HCT116 (cell line): Measurements from ENCODE around the gene ACTN2. TPM values are rescaled to one million over a fixed set of nuclear protein-coding genes. Genes with fewer than 3 reads are reported as not detected.

Source experiments
- ATAC-seq: fragments of 200-7000 bp; cut with Tn5 transposase; 2 replicates; pipeline ENCODE4 v1.9.1; 2020; ENCODE audit warnings: mild to moderate bottlenecking, moderate library complexity
- BruUV-seq: library from RNA; stranded (reverse); fragments of 400-500 nt; replicated peaks from 2 replicates; lab custom pipeline; 2021; lab: Mats Ljungman, UMichigan
- CTCF ChIA-PET: fragments of 300-600 bp; sonication (Branson Sonifier 250); formaldehyde crosslinking; loops from one replicate; lab custom pipeline; 2021; ENCODE audit warnings: antibody characterized with exemption; lab: Charles Lee
- POLR2A ChIA-PET: fragments of 300-600, 350-600 bp; sonication (Branson Sonifier 250); formaldehyde crosslinking; loops from one replicate; lab custom pipeline; 2021; ENCODE audit warnings: antibody characterized with exemption; lab: Charles Lee
- RAD21 ChIA-PET, 2 experiments: fragments of 300-600 bp; sonication (Branson Sonifier 250); formaldehyde crosslinking; loops; one replicate each; lab custom pipeline; 2023; ENCODE audit warnings: low total read pairs in 2 of 2; ENCODE audit not compliant: uncharacterized antibody in 2 of 2, unreplicated experiment in 2 of 2, low non-redundant PET in 1 of 2; lab: Charles Lee
- DNase-seq: peaks from one replicate; pipeline ENCODE4 v3.0.0-alpha.2; 2010; ENCODE audit warnings: low read depth, low spot score
- H2AFZ ChIP-seq: fragments of 200-600 bp; shearing (Covaris generic), sonication (generic); 2 replicates; pipeline ENCODE4 v1.6.1; 2017; ENCODE audit warnings: low read depth, mixed run types, mixed read lengths, antibody characterized with exemption, low read length; ENCODE audit not compliant: poor library complexity, severe bottlenecking
- H3K27ac ChIP-seq: 2 replicates; pipeline ENCODE4 v1.5.1; 2012; ENCODE audit warnings: low read depth, low read length
- H3K27me3 ChIP-seq: fragments of 200-600 bp; sonication (generic); 2 replicates; pipeline ENCODE4 v1.6.1; 2016; ENCODE audit warnings: mixed run types, low read length, mixed read lengths; ENCODE audit not compliant: insufficient read depth
- H3K36me3 ChIP-seq, 2 experiments: fragments of 200-500 bp in 1 of 2; fragments of 200-600 bp in 1 of 2; sonication (Bioruptor generic) in 1 of 2; sonication (generic) in 1 of 2; 2 replicates each; pipeline versions ENCODE4 v1.5.1 to v1.6.1; 2014 to 2016; ENCODE audit warnings: low read length in 2 of 2, inconsistent platforms in 1 of 2, mixed read lengths in 1 of 2, mixed run types in 1 of 2; ENCODE audit not compliant: insufficient read depth in 2 of 2, control insufficient read depth in 1 of 2
- H3K4me1 ChIP-seq, 2 experiments: fragments of 200-600 bp in 1 of 2; sonication (generic) in 1 of 2; 2 replicates each; pipeline versions ENCODE4 v1.5.1 to v1.6.1; 2012 to 2017; ENCODE audit warnings: low read length in 2 of 2, inconsistent platforms in 1 of 2, mild to moderate bottlenecking in 1 of 2, mixed read lengths in 1 of 2, mixed run types in 1 of 2, moderate library complexity in 1 of 2; ENCODE audit not compliant: insufficient read depth in 2 of 2, control insufficient read depth in 1 of 2
- H3K4me2 ChIP-seq: fragments of 200-600 bp; sonication (generic); 2 replicates; pipeline ENCODE4 v1.6.1; 2017; ENCODE audit warnings: mixed run types, low read length, mixed read lengths
- H3K4me3 ChIP-seq, 2 experiments: fragments of 200-600 bp in 1 of 2; sonication (generic) in 1 of 2; replicated peaks in 1 of 2; 2 replicates each; pipeline ENCODE4 v1.5.1; 2011 to 2016; ENCODE audit warnings: low read length in 2 of 2, control low read depth in 1 of 2, low read depth in 1 of 2, mild to moderate bottlenecking in 1 of 2, mixed read lengths in 1 of 2, mixed run types in 1 of 2
- H3K79me2 ChIP-seq: fragments of 200-600 bp; sonication (generic); 2 replicates; pipeline ENCODE4 v1.6.1; 2017; ENCODE audit warnings: mild to moderate bottlenecking, mixed run types, low read length, moderate library complexity, mixed read lengths; ENCODE audit not compliant: insufficient read depth
- H3K9ac ChIP-seq: fragments of 200-600 bp; sonication (generic); 2 replicates; pipeline ENCODE4 v1.6.1; 2016; ENCODE audit warnings: low read length, mixed read lengths
- H3K9me2 ChIP-seq: fragments of 200-600 bp; sonication (generic), shearing (Covaris generic); 2 replicates; pipeline ENCODE4 v1.6.1; 2017; ENCODE audit warnings: mixed run types, mild to moderate bottlenecking, moderate library complexity; ENCODE audit not compliant: insufficient read depth
- H3K9me3 ChIP-seq, 2 experiments: fragments of 200-500 bp in 1 of 2; fragments of 200-600 bp in 1 of 2; sonication (Bioruptor generic) in 1 of 2; sonication (generic) in 1 of 2; 2 replicates each; pipeline ENCODE4 v1.6.1; 2014 to 2017; ENCODE audit warnings: low read length in 2 of 2, mixed read lengths in 2 of 2, inconsistent platforms in 1 of 2, low read depth in 1 of 2, mild to moderate bottlenecking in 1 of 2, mixed run types in 1 of 2, moderate library complexity in 1 of 2; ENCODE audit not compliant: control insufficient read depth in 1 of 2, insufficient read depth in 1 of 2
- H4K20me1 ChIP-seq: fragments of 200-600 bp; sonication (generic), shearing (Covaris generic); 2 replicates; pipeline ENCODE4 v1.6.1; 2017; ENCODE audit warnings: mixed run types, mild to moderate bottlenecking, moderate library complexity; ENCODE audit not compliant: insufficient read depth
- CBX3 ChIP-seq: IDR thresholded peaks from 2 replicates; pipeline ENCODE4 v1.6.1; 2012; ENCODE audit warnings: low read depth
- CEBPB ChIP-seq: IDR thresholded peaks from 2 replicates; pipeline ENCODE4 v1.6.1; 2012; ENCODE audit warnings: low read depth
- ELF1 ChIP-seq: IDR thresholded peaks from 2 replicates; pipeline ENCODE4 v1.6.1; 2012; ENCODE audit warnings: low read depth, borderline replicate concordance
- EZH2phosphoT487 ChIP-seq: fragments of 200-600 bp; IDR thresholded peaks from 2 replicates; pipeline ENCODE4 v1.6.1; 2018; ENCODE audit warnings: antibody characterized with exemption, borderline replicate concordance
- JUND ChIP-seq: IDR thresholded peaks from 2 replicates; pipeline ENCODE4 v1.6.1; 2012
- POLR2AphosphoS5 ChIP-seq: IDR thresholded peaks from 2 replicates; pipeline ENCODE4 v1.6.1; 2011; ENCODE audit warnings: mild to moderate bottlenecking, low read depth, low read length, moderate library complexity
- RAD21 ChIP-seq: IDR thresholded peaks from 2 replicates; pipeline ENCODE4 v1.6.1; 2012; ENCODE audit warnings: low read depth, mild to moderate bottlenecking
- SIN3A ChIP-seq: IDR thresholded peaks from 2 replicates; pipeline ENCODE4 v1.6.1; 2012; ENCODE audit warnings: low read depth
- SP1 ChIP-seq: IDR thresholded peaks from 2 replicates; pipeline ENCODE4 v1.6.1; 2012; ENCODE audit warnings: low read depth
- TCF7L2 ChIP-seq: IDR thresholded peaks from 2 replicates; pipeline ENCODE4 v1.7.0; 2011; ENCODE audit warnings: borderline replicate concordance, inconsistent platforms; ENCODE audit not compliant: insufficient read depth, insufficient read length; ENCODE audit errors: extremely low read depth
- YY1 ChIP-seq: IDR thresholded peaks from 2 replicates; pipeline ENCODE4 v1.6.1; 2011; ENCODE audit warnings: low read length, low read depth, moderate library complexity, mild to moderate bottlenecking; ENCODE audit not compliant: insufficient replicate concordance; ENCODE audit errors: extremely low read depth
- ZFX ChIP-seq: fragments of 450-650 bp; IDR thresholded peaks from 2 replicates; pipeline ENCODE4 v1.6.1; 2017
- ZNF274 ChIP-seq: fragments of 200-500 bp; sonication (Bioruptor generic); IDR thresholded peaks from 2 replicates; pipeline ENCODE4 v1.6.1; 2014; ENCODE audit warnings: mild to moderate bottlenecking, low read depth, low read length, inconsistent platforms
- intact Hi-C: fragments of 100-400 bp; cut with micrococcal nuclease; formaldehyde crosslinking; loops from 2 replicates; pipeline ENCODE4 v1.10.0; 2022
- total RNA-seq: library from RNA; stranded (reverse); gene quantifications from one replicate; pipeline ENCODE4 v1.2.1, GENCODE V29; 2021; ENCODE audit not compliant: unreplicated experiment
- TF ChIP-seq, protein P1 (sequence below), 3 experiments: fragments of 200-600 bp in 1 of 3; sonication (generic) in 1 of 3; IDR thresholded peaks in 2 of 3; conservative IDR thresholded peaks in 1 of 3; 2 replicates each; pipeline ENCODE4 v1.5.1; 2012 to 2017; ENCODE audit warnings: low read depth in 2 of 3, low read length in 2 of 3, antibody characterized with exemption in 1 of 3, borderline replicate concordance in 1 of 3, control low read depth in 1 of 3, mild to moderate bottlenecking in 1 of 3, mixed read lengths in 1 of 3, mixed run types in 1 of 3, moderate library complexity in 1 of 3; ENCODE audit not compliant: insufficient read depth in 1 of 3
- TF ChIP-seq, protein P2 (sequence below): IDR thresholded peaks from 2 replicates; pipeline ENCODE4 v1.6.1; 2012
- TF ChIP-seq, protein P3 (sequence below): IDR thresholded peaks from 2 replicates; pipeline ENCODE4 v1.6.1; 2012; ENCODE audit warnings: low read depth

ACTN2 gene
- total RNA-seq, 1 experiment from 2014 or later: 0.20 TPM

DNA sequence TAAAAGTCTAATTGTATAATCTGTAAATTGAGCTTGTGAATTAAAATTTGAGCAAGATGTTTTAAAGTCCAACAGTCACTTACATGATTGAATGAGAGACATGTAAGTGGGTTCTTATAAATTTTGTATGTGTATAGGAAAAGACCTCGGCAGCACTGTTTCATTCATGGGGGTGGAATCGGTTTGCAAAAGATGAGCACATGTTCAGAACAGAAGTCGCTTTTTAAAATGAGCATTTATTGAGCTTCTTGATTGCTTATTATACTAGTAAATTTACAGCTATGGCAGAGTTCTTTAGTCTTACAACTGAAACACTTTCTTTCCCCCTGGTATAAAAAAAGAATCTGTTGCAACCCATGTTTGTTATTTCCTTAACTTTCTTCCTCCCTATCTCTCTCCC lies 33.9 kb downstream of the ACTN2 start (continued):
- TF ChIP-seq EZH2phosphoT487 (no peak), ELF1 (no peak)

DNA sequence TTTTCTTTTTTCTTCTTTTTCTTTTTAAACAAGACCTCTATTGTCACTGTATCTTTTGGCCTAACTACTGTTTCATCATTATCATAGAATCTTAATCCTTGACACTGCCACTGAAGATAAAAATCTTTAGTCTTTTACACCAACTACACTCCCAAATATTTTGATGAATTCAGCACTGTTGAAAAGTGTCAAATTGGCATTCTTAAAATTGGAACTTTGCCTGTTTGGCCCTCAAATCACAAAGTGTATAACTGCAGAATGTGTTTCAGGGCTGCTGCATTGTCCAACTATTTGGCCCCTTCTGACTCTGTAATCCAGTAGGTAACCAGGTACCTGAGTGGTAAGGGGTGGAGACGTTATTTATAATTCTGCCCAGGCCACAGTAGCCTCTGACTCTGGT lies 34.3 kb downstream of the ACTN2 start:
- ChIA-PET RAD21 (no interaction called here), POLR2A (no interaction called here), CTCF (no interaction called here)
- Histone ChIP-seq H3K36me3 (no peaks in the 10 kb centered on the region), H3K27ac (no peak overlapping the region), H3K4me2 (no peak overlapping the region), H3K9me3 (no peaks in the 10 kb centered on the region), H2AFZ (no peak overlapping the region), H3K27me3 (peaks cover 7% of the 10 kb centered on the region), H4K20me1 (no peaks in the 10 kb centered on the region), H3K79me2 (no peaks in the 10 kb centered on the region), H3K9ac (no peak overlapping the region), H3K4me3 (no peak overlapping the region), H3K9me2 (no peaks in the 10 kb centered on the region)
- ATAC-seq (no peak), DNase-seq (no peak)
- intact Hi-C loops: no loop called here
- TF ChIP-seq CBX3 (no peak), CEBPB (no peak), JUND (no peak), ZFX (no peak), EZH2phosphoT487 (no peak), SP1 (no peak), ZNF274 (no peak), POLR2AphosphoS5 (no peak), RAD21 (no peak), TCF7L2 (no peak), YY1 (no peak), SIN3A (no peak)
- TF ChIP-seq, protein P1, sequence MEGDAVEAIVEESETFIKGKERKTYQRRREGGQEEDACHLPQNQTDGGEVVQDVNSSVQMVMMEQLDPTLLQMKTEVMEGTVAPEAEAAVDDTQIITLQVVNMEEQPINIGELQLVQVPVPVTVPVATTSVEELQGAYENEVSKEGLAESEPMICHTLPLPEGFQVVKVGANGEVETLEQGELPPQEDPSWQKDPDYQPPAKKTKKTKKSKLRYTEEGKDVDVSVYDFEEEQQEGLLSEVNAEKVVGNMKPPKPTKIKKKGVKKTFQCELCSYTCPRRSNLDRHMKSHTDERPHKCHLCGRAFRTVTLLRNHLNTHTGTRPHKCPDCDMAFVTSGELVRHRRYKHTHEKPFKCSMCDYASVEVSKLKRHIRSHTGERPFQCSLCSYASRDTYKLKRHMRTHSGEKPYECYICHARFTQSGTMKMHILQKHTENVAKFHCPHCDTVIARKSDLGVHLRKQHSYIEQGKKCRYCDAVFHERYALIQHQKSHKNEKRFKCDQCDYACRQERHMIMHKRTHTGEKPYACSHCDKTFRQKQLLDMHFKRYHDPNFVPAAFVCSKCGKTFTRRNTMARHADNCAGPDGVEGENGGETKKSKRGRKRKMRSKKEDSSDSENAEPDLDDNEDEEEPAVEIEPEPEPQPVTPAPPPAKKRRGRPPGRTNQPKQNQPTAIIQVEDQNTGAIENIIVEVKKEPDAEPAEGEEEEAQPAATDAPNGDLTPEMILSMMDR (IDR thresholded peaks at IDR 0.05 in 2 of 3, conservative IDR thresholded peaks at IDR 0.05 in 1 of 3; ENCODE audit: borderline replicate concordance in 1 of 3, insufficient read depth in 1 of 3, low read depth in 2 of 3, low read length in 2 of 3): no peak
- TF ChIP-seq, protein P2, sequence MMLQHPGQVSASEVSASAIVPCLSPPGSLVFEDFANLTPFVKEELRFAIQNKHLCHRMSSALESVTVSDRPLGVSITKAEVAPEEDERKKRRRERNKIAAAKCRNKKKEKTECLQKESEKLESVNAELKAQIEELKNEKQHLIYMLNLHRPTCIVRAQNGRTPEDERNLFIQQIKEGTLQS: no peak
- TF ChIP-seq, protein P3, sequence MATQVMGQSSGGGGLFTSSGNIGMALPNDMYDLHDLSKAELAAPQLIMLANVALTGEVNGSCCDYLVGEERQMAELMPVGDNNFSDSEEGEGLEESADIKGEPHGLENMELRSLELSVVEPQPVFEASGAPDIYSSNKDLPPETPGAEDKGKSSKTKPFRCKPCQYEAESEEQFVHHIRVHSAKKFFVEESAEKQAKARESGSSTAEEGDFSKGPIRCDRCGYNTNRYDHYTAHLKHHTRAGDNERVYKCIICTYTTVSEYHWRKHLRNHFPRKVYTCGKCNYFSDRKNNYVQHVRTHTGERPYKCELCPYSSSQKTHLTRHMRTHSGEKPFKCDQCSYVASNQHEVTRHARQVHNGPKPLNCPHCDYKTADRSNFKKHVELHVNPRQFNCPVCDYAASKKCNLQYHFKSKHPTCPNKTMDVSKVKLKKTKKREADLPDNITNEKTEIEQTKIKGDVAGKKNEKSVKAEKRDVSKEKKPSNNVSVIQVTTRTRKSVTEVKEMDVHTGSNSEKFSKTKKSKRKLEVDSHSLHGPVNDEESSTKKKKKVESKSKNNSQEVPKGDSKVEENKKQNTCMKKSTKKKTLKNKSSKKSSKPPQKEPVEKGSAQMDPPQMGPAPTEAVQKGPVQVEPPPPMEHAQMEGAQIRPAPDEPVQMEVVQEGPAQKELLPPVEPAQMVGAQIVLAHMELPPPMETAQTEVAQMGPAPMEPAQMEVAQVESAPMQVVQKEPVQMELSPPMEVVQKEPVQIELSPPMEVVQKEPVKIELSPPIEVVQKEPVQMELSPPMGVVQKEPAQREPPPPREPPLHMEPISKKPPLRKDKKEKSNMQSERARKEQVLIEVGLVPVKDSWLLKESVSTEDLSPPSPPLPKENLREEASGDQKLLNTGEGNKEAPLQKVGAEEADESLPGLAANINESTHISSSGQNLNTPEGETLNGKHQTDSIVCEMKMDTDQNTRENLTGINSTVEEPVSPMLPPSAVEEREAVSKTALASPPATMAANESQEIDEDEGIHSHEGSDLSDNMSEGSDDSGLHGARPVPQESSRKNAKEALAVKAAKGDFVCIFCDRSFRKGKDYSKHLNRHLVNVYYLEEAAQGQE: no peak
- TF ChIP-seq, all 23 proteins: peak for 0
- no TSS peak for BruUV-seq
- H3K4me1 ChIP-seq: no peaks in the 10 kb centered on the region
